SK-N-SH treated with all-trans-retinoic acid at 6 μM for 48 hours (cell line): ENCODE data around the gene USP7.

ENCODE experiments used
- ATAC-seq: fragments of 200-7000 bp; cut with Tn5 transposase; 3 replicates; pipeline ENCODE4 v1.9.1; 2020; ENCODE audit warnings: mild to moderate bottlenecking, moderate library complexity
- ARNTL ChIP-seq: fragments of 450-650 bp; formaldehyde crosslinking; IDR thresholded peaks from 2 replicates; pipeline ENCODE4 v1.5.0; 2020; ENCODE audit warnings: low read depth, mild to moderate bottlenecking, moderate library complexity, borderline replicate concordance
- BACH2 ChIP-seq: fragments of 250-450 bp; sonication (Bioruptor Pico); IDR thresholded peaks from 2 replicates; pipeline ENCODE4 v1.9.0; 2021; ENCODE audit warnings: mild to moderate bottlenecking, borderline replicate concordance
- CREB5 ChIP-seq: fragments of 250-450 bp; sonication (Bioruptor Pico); IDR thresholded peaks from 2 replicates; pipeline ENCODE4 v1.5.1; 2020; ENCODE audit warnings: low read depth, mild to moderate bottlenecking, moderate library complexity
- CSDC2 ChIP-seq: fragments of 250-450 bp; sonication (Bioruptor Pico); IDR thresholded peaks from 2 replicates; pipeline ENCODE4 v1.5.0; 2020; ENCODE audit warnings: mild to moderate bottlenecking, moderate library complexity
- CSRNP3 ChIP-seq: fragments of 250-450 bp; sonication (Bioruptor Pico); IDR thresholded peaks from 2 replicates; pipeline ENCODE4 v1.5.1; 2021; ENCODE audit warnings: mild to moderate bottlenecking, moderate library complexity
- GLIS3 ChIP-seq: fragments of 250-450 bp; sonication (Bioruptor Pico); IDR thresholded peaks from 2 replicates; pipeline ENCODE4 v1.5.0; 2020; ENCODE audit warnings: mild to moderate bottlenecking, moderate library complexity
- ISL1 ChIP-seq: fragments of 250-450 bp; sonication (Bioruptor Pico); IDR thresholded peaks from 2 replicates; pipeline ENCODE4 v2.1.2; 2022; ENCODE audit warnings: mild to moderate bottlenecking, moderate library complexity
- OSR1 ChIP-seq: fragments of 250-450 bp; sonication (Bioruptor Pico); IDR thresholded peaks from 2 replicates; pipeline ENCODE4 v1.8.0; 2022; ENCODE audit warnings: moderate library complexity, mild to moderate bottlenecking, inconsistent platforms
- PPARA ChIP-seq: fragments of 250-450 bp; sonication (Bioruptor Pico); IDR thresholded peaks from 2 replicates; pipeline ENCODE4 v1.5.0; 2020; ENCODE audit warnings: mild to moderate bottlenecking, borderline replicate concordance
- RARB ChIP-seq: fragments of 250-450 bp; sonication (Bioruptor Pico); IDR thresholded peaks from 2 replicates; pipeline ENCODE4 v1.8.0; 2021; ENCODE audit warnings: mild to moderate bottlenecking, moderate library complexity
- SNAI2 ChIP-seq: fragments of 250-450 bp; sonication (Bioruptor Pico); IDR thresholded peaks from 2 replicates; pipeline ENCODE4 v1.5.0; 2020; ENCODE audit warnings: mild to moderate bottlenecking, moderate library complexity
- TCF4 ChIP-seq: fragments of 250-450 bp; sonication (Bioruptor Pico); IDR thresholded peaks from 2 replicates; pipeline ENCODE4 v1.8.0; 2021; ENCODE audit warnings: mild to moderate bottlenecking, moderate library complexity, borderline replicate concordance
- TOX ChIP-seq: fragments of 250-450 bp; sonication (Bioruptor Pico); IDR thresholded peaks from 2 replicates; pipeline ENCODE4 v1.8.0; 2021; ENCODE audit warnings: mild to moderate bottlenecking, moderate library complexity, borderline replicate concordance
- TSHZ2 ChIP-seq: fragments of 250-450 bp; sonication (Bioruptor Pico); IDR thresholded peaks from 2 replicates; pipeline ENCODE4 v1.5.0; 2020; ENCODE audit warnings: mild to moderate bottlenecking, moderate library complexity
- ZC3H10 ChIP-seq: fragments of 250-450 bp; sonication (Bioruptor Pico); IDR thresholded peaks from 2 replicates; pipeline ENCODE4 v1.5.1; 2021; ENCODE audit warnings: mild to moderate bottlenecking, moderate library complexity
- ZFP3 ChIP-seq: fragments of 250-450 bp; sonication (Bioruptor Pico); IDR thresholded peaks from 2 replicates; pipeline ENCODE4 v1.5.0; 2020; ENCODE audit warnings: mild to moderate bottlenecking, moderate library complexity
- ZFP30 ChIP-seq: fragments of 450-650 bp; formaldehyde crosslinking; IDR thresholded peaks from 2 replicates; pipeline ENCODE4 v1.5.0; 2022; ENCODE audit warnings: mild to moderate bottlenecking, moderate library complexity
- ZNF70 ChIP-seq: fragments of 450-650 bp; formaldehyde crosslinking; IDR thresholded peaks from 2 replicates; pipeline ENCODE4 v1.5.0; 2020; ENCODE audit warnings: mild to moderate bottlenecking, moderate library complexity
- ZNF8 ChIP-seq: fragments of 450-650 bp; formaldehyde crosslinking; IDR thresholded peaks from 2 replicates; pipeline ENCODE4 v1.5.0; 2020; ENCODE audit warnings: mild to moderate bottlenecking, moderate library complexity
- TF ChIP-seq, protein P1 (sequence below): fragments of 250-450 bp; sonication (Bioruptor Pico); IDR thresholded peaks from 2 replicates; pipeline ENCODE4 v1.8.0; 2020; ENCODE audit warnings: mild to moderate bottlenecking, moderate library complexity, borderline replicate concordance

USP7 gene

GRCh38 chr16:9003322-9003721 is 39.6 kb upstream of the USP7 start (continued):
- TF ChIP-seq, protein P1, sequence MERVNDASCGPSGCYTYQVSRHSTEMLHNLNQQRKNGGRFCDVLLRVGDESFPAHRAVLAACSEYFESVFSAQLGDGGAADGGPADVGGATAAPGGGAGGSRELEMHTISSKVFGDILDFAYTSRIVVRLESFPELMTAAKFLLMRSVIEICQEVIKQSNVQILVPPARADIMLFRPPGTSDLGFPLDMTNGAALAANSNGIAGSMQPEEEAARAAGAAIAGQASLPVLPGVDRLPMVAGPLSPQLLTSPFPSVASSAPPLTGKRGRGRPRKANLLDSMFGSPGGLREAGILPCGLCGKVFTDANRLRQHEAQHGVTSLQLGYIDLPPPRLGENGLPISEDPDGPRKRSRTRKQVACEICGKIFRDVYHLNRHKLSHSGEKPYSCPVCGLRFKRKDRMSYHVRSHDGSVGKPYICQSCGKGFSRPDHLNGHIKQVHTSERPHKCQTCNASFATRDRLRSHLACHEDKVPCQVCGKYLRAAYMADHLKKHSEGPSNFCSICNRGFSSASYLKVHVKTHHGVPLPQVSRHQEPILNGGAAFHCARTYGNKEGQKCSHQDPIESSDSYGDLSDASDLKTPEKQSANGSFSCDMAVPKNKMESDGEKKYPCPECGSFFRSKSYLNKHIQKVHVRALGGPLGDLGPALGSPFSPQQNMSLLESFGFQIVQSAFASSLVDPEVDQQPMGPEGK (CRISPR knock-in tag) = no peak
- TF ChIP-seq GLIS3 (CRISPR knock-in tag) = no peak
- no peak for TF ChIP-seq RARB (CRISPR knock-in tag)
- no peak for TF ChIP-seq ISL1 (CRISPR knock-in tag)
- TF ChIP-seq ZNF8 (CRISPR knock-in tag) = no peak
- TF ChIP-seq ARNTL (CRISPR knock-in tag) = no peak
- TF ChIP-seq SNAI2 (CRISPR knock-in tag) = no peak
- no peak for TF ChIP-seq TOX (CRISPR knock-in tag)
- TF ChIP-seq CSRNP3 (CRISPR knock-in tag) = no peak
- TF ChIP-seq PPARA (CRISPR knock-in tag) = no peak
- no peak for TF ChIP-seq ZFP3 (CRISPR knock-in tag)
- no peak for TF ChIP-seq CREB5 (CRISPR knock-in tag)
- no peak for TF ChIP-seq CSDC2 (CRISPR knock-in tag)

- TF ChIP-seq CREB5 (CRISPR knock-in tag) (no peak), RARB (CRISPR knock-in tag) (no peak), ZFP3 (CRISPR knock-in tag) (no peak)
- no peak for ATAC-seq
These were observed 38.3 kb upstream of the USP7 start for GRCh38 chr16:9002042-9002441.

DNA sequence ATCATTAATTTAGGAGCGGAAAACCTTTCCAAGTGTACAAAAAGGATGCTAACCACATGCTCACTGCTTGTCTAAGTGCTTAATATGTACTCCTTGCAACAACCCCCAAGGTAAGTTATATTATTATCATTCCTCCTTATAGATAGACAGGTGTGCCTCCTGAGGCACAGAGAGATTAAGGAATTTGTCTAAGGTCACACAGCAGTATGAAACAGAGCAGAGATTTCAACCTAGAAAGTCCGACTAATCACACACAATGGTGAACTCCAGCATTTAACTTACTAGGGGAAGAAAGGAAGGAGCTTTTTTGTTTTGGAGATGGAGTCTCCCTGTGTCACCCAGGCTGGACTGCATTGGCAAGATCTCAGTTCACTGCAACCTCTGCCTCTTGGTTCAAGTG is 37.0 kb upstream of the USP7 start:
- ATAC-seq = no peak
- TF ChIP-seq ZNF70 (no peak), ZFP3 (CRISPR knock-in tag) (no peak), TSHZ2 (CRISPR knock-in tag) (no peak), OSR1 (no peak), TCF4 (CRISPR knock-in tag) (no peak), SNAI2 (CRISPR knock-in tag) (no peak), CSDC2 (CRISPR knock-in tag) (no peak), ARNTL (CRISPR knock-in tag) (no peak), ZNF8 (CRISPR knock-in tag) (no peak), ZC3H10 (CRISPR knock-in tag) (no peak), GLIS3 (CRISPR knock-in tag) (no peak), RARB (CRISPR knock-in tag) (no peak), CREB5 (CRISPR knock-in tag) (no peak), BACH2 (CRISPR knock-in tag) (no peak), TOX (CRISPR knock-in tag) (no peak), ZFP30 (no peak)
